Keratinocyte (primary cell): Measurements from ENCODE around the gene IRGM. TPM values are rescaled to one million over a fixed set of nuclear protein-coding genes. Genes with fewer than 3 reads are reported as not detected.

Source experiments
- DNase-seq: peaks from one replicate; pipeline ENCODE4 v3.0.0-alpha.2; 2011; ENCODE audit warnings: low read depth, missing footprints, low spot score
- FAIRE-seq: peaks from 2 replicates; lab custom pipeline; 2011; peaks lifted over from hg19 to GRCh38; lab: Jason Lieb, UNC
- H2AFZ ChIP-seq: 2 replicates; pipeline ENCODE4 v1.6.0; 2012; ENCODE audit warnings: low read length, control low read depth, inconsistent platforms; ENCODE audit not compliant: control insufficient read depth
- H3K27ac ChIP-seq: 2 replicates; pipeline ENCODE4 v1.5.1; 2011; ENCODE audit warnings: low read length; ENCODE audit not compliant: control insufficient read depth, insufficient read depth
- H3K27me3 ChIP-seq: 3 replicates; pipeline ENCODE4 v1.6.0; 2011; ENCODE audit warnings: low read length; ENCODE audit not compliant: control insufficient read depth, insufficient read depth; ENCODE audit errors: extremely low read depth
- H3K36me3 ChIP-seq, 2 experiments: 2 replicates in 1 of 2; 3 replicates in 1 of 2; pipeline ENCODE4 v1.5.1; 2011; ENCODE audit warnings: low read length in 2 of 2, mild to moderate bottlenecking in 1 of 2; ENCODE audit not compliant: control insufficient read depth in 2 of 2, insufficient read depth in 2 of 2; ENCODE audit errors: extremely low read depth in 1 of 2
- H3K4me1 ChIP-seq: 3 replicates; pipeline ENCODE4 v1.5.1; 2011; ENCODE audit warnings: low read length; ENCODE audit not compliant: control insufficient read depth, insufficient read depth; ENCODE audit errors: extremely low read depth
- H3K4me2 ChIP-seq: 3 replicates; pipeline ENCODE4 v1.6.0; 2011; ENCODE audit warnings: low read depth, low read length; ENCODE audit not compliant: control insufficient read depth, insufficient read depth; ENCODE audit errors: extremely low read depth
- H3K4me3 ChIP-seq, 3 experiments: fragments of 200-600 bp in 1 of 3; sonication (generic) in 1 of 3; 2 replicates in 2 of 3; 3 replicates in 1 of 3; pipeline ENCODE4 v1.5.1; 2011 to 2016; ENCODE audit warnings: low read length in 3 of 3, mild to moderate bottlenecking in 3 of 3, control low read depth in 2 of 3, inconsistent platforms in 1 of 3, low read depth in 1 of 3, mixed read lengths in 1 of 3, mixed run types in 1 of 3, moderate library complexity in 1 of 3; ENCODE audit not compliant: control insufficient read depth in 2 of 3, insufficient read depth in 2 of 3; ENCODE audit errors: extremely low read depth in 1 of 3
- H3K79me2 ChIP-seq: 2 replicates; pipeline ENCODE4 v1.6.0; 2012; ENCODE audit warnings: low read length; ENCODE audit not compliant: control insufficient read depth, insufficient read depth
- H3K9ac ChIP-seq: 3 replicates; pipeline ENCODE4 v1.6.0; 2011; ENCODE audit warnings: low read length; ENCODE audit not compliant: control insufficient read depth, insufficient read depth; ENCODE audit errors: extremely low read depth
- H3K9me1 ChIP-seq: 3 replicates; pipeline ENCODE4 v1.6.0; 2011; ENCODE audit warnings: low read length; ENCODE audit not compliant: control insufficient read depth, insufficient read depth; ENCODE audit errors: extremely low read depth
- H3K9me3 ChIP-seq: 2 replicates; pipeline ENCODE4 v1.5.1; 2012; ENCODE audit warnings: low read depth, low read length; ENCODE audit not compliant: control insufficient read depth
- H4K20me1 ChIP-seq: 3 replicates; pipeline ENCODE4 v1.6.0; 2011; ENCODE audit warnings: low read length; ENCODE audit not compliant: control insufficient read depth, insufficient read depth; ENCODE audit errors: extremely low read depth
- CTCF ChIP-seq, 3 experiments: IDR thresholded peaks in 1 of 3; conservative IDR thresholded peaks in 1 of 3; optimal IDR thresholded peaks in 1 of 3; 2 replicates in 2 of 3; 3 replicates in 1 of 3; pipeline versions ENCODE3 to v1.5.1; 2011; ENCODE audit warnings: low read length in 3 of 3, mild to moderate bottlenecking in 3 of 3, moderate library complexity in 2 of 3, control low read depth in 1 of 3, inconsistent platforms in 1 of 3; ENCODE audit not compliant: insufficient read depth in 2 of 3; ENCODE audit errors: extremely low read depth in 1 of 3
- EZH2 ChIP-seq: IDR thresholded peaks from one replicate; pipeline ENCODE4 v1.6.1; 2012; ENCODE audit warnings: inconsistent platforms, mild to moderate bottlenecking, low read length, moderate library complexity
- dilution Hi-C: fragments of 300-500 bp; cut with MboI; formaldehyde crosslinking; loops from one replicate; pipeline ENCODE4 v1.7.0; 2020; ENCODE audit warnings: low sequenced_read_pairs; ENCODE audit not compliant: extremely low pct_ligation_motif_present
- polyA plus RNA-seq, 5 experiments: library from polyadenylated mRNA; depleted of rRNA in 3 of 5; stranded (reverse) in 3 of 5; stranded (forward) in 1 of 5; unstranded in 1 of 5; fragments of >200 nt; gene quantifications; 1 replicate in 1 of 5; 2 replicates in 3 of 5; 3 replicates in 1 of 5; pipeline versions ENCODE4 v1.2.1 to v1.2.3, GENCODE V29; 2011 to 2012; ENCODE audit warnings: missing spikeins in 2 of 5, low read depth in 1 of 5, low replicate concordance in 1 of 5

IRGM gene
- polyA plus RNA-seq, 1 donor (not counting 4 experiments of a cell fraction or from before 2014, with no cell fraction given): not detected

DNA sequence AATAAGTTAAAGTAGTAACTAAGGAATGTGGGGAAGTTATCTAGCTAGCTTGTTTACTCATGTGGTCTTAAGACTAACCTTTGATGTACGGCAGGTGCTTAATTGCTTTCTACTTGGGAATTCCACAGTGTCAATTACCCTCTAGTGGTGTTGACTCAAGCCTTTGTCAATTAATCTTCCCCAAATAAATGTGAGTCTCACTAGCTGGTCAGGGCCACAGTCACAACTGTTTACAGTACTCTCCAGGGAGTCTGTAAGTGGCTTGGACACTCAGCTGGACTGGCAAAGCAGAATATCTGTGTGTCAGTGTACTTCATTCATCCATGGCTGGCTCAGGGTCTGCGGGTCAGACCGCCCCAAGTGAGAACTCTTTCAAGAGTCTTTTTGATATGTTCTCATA lies 37.0 kb upstream of the IRGM start:
- H3K79me2 ChIP-seq: no peaks in the 10 kb centered on the region
- no peak overlapping the region for H3K9ac ChIP-seq
- H3K4me2 ChIP-seq: no peak overlapping the region
- H3K4me3 ChIP-seq: no peak overlapping the region
- H3K36me3 ChIP-seq: no peaks in the 10 kb centered on the region
- TF ChIP-seq CTCF (optimal IDR thresholded peaks at IDR 0.05 in 1 of 3, IDR thresholded peaks at IDR 0.05 in 1 of 3, conservative IDR thresholded peaks at IDR 0.05 in 1 of 3; ENCODE audit: extremely low read depth in 1 of 3, insufficient read depth in 2 of 3, low read length in 3 of 3) (no peak), EZH2 (no peak)
- no peaks in the 10 kb centered on the region for H3K9me1 ChIP-seq
- DNase-seq (no peak), FAIRE-seq (peak; percentile 39)
- H3K4me1 ChIP-seq: no peaks in the 10 kb centered on the region
- H3K9me3 ChIP-seq: no peaks in the 10 kb centered on the region
- H3K27ac ChIP-seq: no peak overlapping the region
- H2AFZ ChIP-seq: no peak overlapping the region
- dilution Hi-C loops: no loop called here
- H3K27me3 ChIP-seq: no peaks in the 10 kb centered on the region
- no peaks in the 10 kb centered on the region for H4K20me1 ChIP-seq

DNA sequence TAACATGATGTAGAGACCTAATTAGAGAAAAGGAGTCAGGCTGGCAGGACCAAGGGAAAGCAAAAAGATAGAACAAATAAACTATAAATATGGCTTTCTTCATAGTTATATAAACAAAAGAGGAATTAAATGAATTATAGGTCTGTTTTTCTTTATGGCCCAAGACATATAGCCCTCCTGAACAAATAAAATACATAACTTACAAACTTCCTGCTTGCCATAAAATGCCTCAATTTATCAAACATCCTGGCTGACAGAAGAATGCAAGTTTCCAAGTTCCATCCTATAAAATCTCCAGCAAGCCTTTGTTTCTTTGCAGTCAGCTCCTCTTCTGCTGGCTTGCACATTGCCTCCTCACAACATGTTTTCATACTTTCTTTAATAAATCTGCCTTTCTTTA lies 31.3 kb upstream of the IRGM start:
- no peak overlapping the region for H3K27ac ChIP-seq
- H3K79me2 ChIP-seq: no peaks in the 10 kb centered on the region
- H3K4me1 ChIP-seq: no peaks in the 10 kb centered on the region
- no peak overlapping the region for H3K9ac ChIP-seq
- H3K4me3 ChIP-seq: no peak overlapping the region
- no peaks in the 10 kb centered on the region for H3K9me3 ChIP-seq
- FAIRE-seq: no peak
- TF ChIP-seq EZH2: no peak
- no peak for TF ChIP-seq CTCF (optimal IDR thresholded peaks at IDR 0.05 in 1 of 3, IDR thresholded peaks at IDR 0.05 in 1 of 3, conservative IDR thresholded peaks at IDR 0.05 in 1 of 3; ENCODE audit: extremely low read depth in 1 of 3, insufficient read depth in 2 of 3, low read length in 3 of 3)
- no peaks in the 10 kb centered on the region for H3K36me3 ChIP-seq
- no peak overlapping the region for H2AFZ ChIP-seq
- H3K9me1 ChIP-seq: no peaks in the 10 kb centered on the region
- no peaks in the 10 kb centered on the region for H4K20me1 ChIP-seq
- no peaks in the 10 kb centered on the region for H3K27me3 ChIP-seq
- dilution Hi-C loops: no loop called here
- no peak for DNase-seq
- no peak overlapping the region for H3K4me2 ChIP-seq
